GM18511 (cell line): ENCODE results near the gene SLC6A6.

Experiments
- ATAC-seq: cut with Tn5 transposase; IDR thresholded peaks from one replicate; pipeline ENCODE4 v1.9.1; 2021; ENCODE audit warnings: mild to moderate bottlenecking, moderate library complexity; ENCODE audit not compliant: unreplicated experiment

Gene SLC6A6

GRCh38 chr3:14464521-14464920 is 62.1 kb downstream of the SLC6A6 start:
- no peak for ATAC-seq

- ATAC-seq, result no peak
These were observed 63.0 kb downstream of the SLC6A6 start for GRCh38 chr3:14465425-14465824.

- ATAC-seq, result no peak
These were observed 63.9 kb downstream of the SLC6A6 start for GRCh38 chr3:14466179-14466903.

GRCh38 chr3:14467814-14468620 is 65.6 kb downstream of the SLC6A6 start:
- no peak for ATAC-seq

GRCh38 chr3:14468621-14468981 is 66.2 kb downstream of the SLC6A6 start:
- ATAC-seq, result no peak

GRCh38 chr3:14470461-14470860 is 68.1 kb downstream of the SLC6A6 start:
- no peak for ATAC-seq

- no peak for ATAC-seq
These were observed 68.6 kb downstream of the SLC6A6 start for GRCh38 chr3:14471016-14471415.

- ATAC-seq, result no peak
These were observed 69.3 kb downstream of the SLC6A6 start for GRCh38 chr3:14471690-14472089.

- no peak for ATAC-seq
These were observed 70.3 kb downstream of the SLC6A6 start for GRCh38 chr3:14472471-14473351.

GRCh38 chr3:14473411-14473891 is 71.0 kb downstream of the SLC6A6 start:
- ATAC-seq, result no peak

GRCh38 chr3:14474363-14475081 is 72.1 kb downstream of the SLC6A6 start:
- ATAC-seq, result no peak

- no peak for ATAC-seq
These were observed 73.2 kb downstream of the SLC6A6 start for GRCh38 chr3:14475621-14476020.

- ATAC-seq, result no peak
These were observed 74.3 kb downstream of the SLC6A6 start for GRCh38 chr3:14476583-14477265.

- no peak for ATAC-seq
These were observed 75.0 kb downstream of the SLC6A6 start for GRCh38 chr3:14477311-14477935.

GRCh38 chr3:14478956-14479550 is 76.6 kb downstream of the SLC6A6 start:
- ATAC-seq, result no peak

GRCh38 chr3:14479591-14479990 is 77.2 kb downstream of the SLC6A6 start:
- no peak for ATAC-seq

- ATAC-seq, result no peak
These were observed 78.0 kb downstream of the SLC6A6 start for GRCh38 chr3:14480207-14481017.

GRCh38 chr3:14481018-14481645 is 78.7 kb downstream of the SLC6A6 start:
- ATAC-seq, result no peak
